HG02981 (cell line): Measurements from ENCODE around the gene TRPV3.
A peak's percentile ranks its signal among the peaks of the same experiment; 100 is the strongest.
"Not testable (repeated sequence)": the region's sequence is repeated elsewhere in the genome, so short reads cannot be mapped to it uniquely, and the experiment has no call there.

Experiments used
- ATAC-seq: cut with Tn5 transposase; IDR thresholded peaks from one replicate; pipeline ENCODE4 v1.9.1; 2021; ENCODE audit warnings: mild to moderate bottlenecking, moderate library complexity; ENCODE audit not compliant: unreplicated experiment

The TRPV3 gene

GRCh38 chr17:3557768-3558583, at the start of gene TRPV3:
TSS of gene TRPV3 (minus strand) at chr17:3557812. CDS start at chr17:3554850, 2,962 bp downstream.
- peak; percentile 31 for ATAC-seq

- no peak for ATAC-seq
Measured at GRCh38 chr17:3603870-3604259, 46.3 kb upstream of the TRPV3 start.

DNA sequence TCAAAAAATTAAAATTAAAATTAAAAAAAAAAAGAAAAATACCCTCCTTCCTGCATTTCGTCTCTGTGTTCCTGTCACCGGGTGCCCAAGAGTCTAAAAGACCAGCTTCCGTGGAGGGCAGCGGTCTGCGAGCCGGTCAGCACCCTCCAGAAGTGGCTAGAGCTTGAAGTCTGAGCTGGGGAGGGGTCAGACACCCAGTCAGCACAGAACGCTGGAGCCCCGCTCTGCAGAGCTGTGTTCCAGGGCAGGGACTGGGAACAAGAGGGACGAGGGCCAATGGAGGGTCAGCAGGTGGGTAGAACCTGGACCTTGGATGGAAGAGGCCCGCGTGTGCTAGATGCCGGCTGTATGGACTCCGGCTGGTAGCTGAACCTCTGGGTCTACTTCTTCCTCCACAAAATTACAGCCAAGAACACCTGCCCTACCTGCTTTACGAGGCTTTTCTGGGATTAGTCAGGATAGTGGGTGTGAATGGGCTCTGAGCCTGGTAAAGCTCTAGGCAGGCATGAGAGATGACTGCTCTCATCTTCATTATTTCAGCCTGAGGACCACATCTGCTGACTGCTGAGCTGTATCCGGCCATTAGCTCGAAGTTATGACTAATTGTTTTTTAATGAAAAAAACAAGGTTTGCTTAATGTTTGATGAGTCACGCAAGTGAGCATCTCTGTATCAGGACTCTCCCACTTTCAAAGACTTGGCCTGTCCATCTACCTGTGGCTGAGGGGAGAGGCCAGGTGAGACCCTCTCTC, 45.7 kb upstream of the TRPV3 start:
- ATAC-seq, result no peak

DNA sequence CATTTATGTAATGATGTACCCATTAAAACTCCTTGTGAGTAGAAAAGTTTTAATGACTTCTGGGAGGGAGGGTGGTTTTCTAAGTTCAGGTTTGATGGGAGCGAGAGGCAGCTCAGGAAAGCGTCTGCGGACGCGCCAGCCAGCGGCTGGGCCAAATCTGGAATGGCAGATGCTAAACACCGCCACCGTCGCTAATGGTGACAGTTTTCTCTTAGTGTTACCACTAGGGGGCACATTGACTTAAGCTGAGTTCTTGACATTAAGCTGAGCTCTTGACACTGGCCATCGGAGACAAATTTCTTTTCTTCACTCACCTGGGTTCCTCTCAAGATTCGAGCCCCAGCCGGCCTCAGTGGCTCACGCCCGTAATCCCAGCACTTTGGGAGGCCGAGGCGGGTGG, 44.9 kb upstream of the TRPV3 start:
- no peak for ATAC-seq

GRCh38 chr17:3600529-3601205, 43.1 kb upstream of the TRPV3 start:
- no peak for ATAC-seq

DNA sequence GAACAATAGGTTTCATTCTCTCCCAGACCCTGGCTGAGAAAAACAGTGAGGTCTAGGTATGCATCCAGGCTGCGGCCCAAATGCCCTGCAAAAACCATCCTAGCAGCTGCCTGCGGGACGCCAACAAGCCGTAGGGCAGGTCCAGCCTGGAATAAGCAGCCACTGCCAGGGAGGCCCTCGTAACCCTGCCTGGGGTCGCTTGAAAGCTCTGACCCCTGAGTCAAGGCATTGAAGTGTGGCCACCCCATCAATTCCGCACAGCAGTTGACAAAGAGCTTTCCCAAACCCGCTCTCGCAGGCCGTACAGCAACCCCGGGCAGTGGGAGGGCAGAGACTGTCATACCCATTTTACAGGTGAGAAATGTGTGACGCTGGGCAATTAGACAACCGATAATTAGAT, 40.5 kb upstream of the TRPV3 start:
- ATAC-seq, result no peak

DNA sequence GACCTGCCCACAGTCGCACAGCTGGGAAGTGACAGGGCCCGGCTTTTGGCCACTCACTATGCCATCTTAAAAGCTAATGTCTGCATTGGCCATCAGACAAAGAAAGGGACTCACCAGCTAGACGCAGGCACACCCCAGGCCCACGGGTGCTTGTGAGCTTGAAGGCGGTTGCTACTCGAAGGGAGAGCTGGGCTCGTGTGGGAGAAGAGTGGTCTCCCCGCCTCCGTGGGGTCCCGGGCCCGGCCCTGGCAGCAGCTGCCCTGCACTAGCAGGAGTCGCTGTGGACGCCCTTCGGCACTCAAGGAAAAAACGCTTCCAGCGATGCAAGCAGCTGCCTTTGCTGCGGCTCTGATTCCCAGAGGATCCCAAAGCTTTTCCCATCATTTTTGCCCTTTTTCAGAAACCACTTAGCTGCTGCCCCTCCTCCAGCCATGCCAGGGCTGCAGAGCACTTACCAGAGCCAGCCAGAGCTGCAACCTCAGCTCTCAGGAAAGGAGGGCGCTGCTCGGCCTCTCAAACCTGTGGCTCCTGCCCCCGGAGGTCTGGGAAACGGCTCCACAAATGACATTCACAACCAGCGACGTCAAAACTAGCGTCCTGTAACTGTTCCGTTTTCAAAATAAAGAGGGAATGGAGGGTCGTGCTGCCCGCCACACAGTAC, 39.3 kb upstream of the TRPV3 start:
- ATAC-seq, result no peak

GRCh38 chr17:3594976-3595375, 37.4 kb upstream of the TRPV3 start:
- ATAC-seq, result no peak

DNA sequence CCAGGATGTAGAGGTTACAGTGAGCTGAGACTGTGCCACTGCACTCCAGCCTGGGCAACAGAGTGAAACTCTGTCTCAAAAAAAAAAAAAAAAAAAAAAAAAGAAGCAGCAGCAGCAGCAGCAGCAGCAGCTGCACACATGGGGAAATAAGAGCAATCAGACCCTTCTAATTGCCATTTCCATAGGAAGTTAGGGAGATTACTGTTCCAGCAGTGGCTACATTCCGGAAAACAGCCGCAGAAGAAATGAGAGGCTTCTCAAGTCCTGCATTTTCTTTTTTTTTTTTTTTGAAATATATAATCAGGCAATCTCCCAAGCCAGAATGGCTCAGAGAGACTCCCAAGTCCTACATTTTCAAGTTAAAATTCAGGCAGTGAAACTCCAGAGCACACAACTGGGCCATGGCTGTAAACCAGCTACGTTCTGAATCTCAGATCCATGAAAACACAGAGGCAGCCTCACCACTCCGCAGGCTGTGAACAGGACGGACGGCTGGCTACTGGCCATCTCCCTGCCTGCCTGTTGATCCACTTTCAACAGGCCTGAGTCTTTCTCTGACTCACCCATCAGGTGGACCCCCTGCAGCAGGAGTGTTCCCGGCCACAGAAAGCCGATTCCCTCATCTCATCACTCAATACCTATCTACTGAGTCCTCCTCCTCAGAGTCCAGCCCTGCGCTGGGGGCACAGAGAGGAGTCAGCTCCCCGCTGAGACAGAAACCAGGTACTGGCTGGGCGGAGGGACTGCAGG, 36.6 kb upstream of the TRPV3 start:
- no peak for ATAC-seq

DNA sequence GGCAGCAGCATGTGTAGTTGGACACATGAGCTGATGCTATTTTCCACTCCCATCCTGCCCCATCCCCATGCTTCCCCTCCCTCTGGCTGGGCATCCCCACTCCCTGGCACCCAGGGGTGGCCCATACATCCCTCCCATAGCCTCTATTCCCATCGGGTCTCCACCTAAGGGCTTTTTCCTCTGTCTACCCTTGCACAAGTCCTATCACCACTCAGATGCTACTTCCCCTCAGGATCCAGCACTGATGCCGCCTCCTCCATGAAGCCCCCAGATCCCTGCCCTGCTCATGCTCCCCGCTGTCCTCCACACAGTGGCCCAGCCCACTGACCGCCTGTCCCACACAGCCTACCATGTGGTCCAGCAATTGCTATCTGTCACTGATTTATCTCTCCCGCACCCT, 35.8 kb upstream of the TRPV3 start:
- no peak for ATAC-seq

DNA sequence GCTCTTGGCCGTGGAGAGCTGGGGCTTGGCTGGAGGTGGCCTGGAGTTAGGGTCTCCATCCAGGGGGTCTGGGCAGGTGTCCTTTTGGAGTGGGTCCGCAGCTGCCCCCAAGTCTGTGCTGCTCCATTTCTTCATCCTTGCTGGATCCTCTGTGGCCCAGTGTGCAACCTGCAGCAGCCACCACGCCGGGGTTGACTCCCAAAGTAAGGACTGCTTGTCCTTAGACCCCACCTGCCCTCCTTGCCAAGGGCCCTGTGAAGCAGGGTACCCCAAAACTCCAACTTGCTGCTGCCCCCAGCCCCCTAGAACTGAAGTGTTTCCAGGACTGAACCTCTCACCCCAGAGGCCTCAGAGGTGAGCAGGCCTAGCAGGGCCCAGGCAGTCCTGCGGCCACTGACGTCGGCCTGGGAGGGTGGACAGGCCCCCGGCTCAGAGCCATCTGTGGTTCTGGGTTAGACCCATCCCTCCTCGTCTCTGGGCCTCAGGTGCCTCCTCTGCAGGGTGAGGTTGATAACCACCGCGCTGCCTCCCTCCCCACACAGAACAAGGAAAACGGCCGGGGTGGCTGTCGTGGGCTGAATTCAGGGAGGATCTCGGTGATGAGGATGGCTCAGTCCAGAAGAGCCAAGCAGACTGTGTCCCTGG, 34.7 kb upstream of the TRPV3 start:
- ATAC-seq, result no peak

GRCh38 chr17:3590768-3591167, 33.2 kb upstream of the TRPV3 start:
- no peak for ATAC-seq

- ATAC-seq, result no peak
Measured at GRCh38 chr17:3590231-3590630, 32.6 kb upstream of the TRPV3 start.

DNA sequence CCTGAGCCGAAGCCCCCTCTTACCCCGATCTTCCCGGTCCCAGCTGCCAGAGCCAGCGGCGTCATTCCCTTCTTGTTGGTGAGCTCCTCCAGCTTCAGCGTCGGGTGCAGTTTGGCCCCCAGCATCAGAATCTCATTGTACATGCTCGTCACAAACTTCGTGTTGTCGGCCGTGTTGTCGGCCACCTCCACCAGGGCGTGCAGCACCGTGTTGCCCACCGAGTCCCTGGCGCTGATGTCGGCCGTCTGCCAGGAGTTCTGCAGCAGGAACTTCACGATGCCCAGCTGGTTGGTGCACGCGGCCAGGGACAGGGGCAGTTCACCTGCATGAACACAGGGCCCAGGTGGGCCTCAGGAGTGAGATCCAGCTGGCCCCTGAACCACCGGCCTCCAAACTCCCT, 32.2 kb upstream of the TRPV3 start:
- no peak for ATAC-seq

DNA sequence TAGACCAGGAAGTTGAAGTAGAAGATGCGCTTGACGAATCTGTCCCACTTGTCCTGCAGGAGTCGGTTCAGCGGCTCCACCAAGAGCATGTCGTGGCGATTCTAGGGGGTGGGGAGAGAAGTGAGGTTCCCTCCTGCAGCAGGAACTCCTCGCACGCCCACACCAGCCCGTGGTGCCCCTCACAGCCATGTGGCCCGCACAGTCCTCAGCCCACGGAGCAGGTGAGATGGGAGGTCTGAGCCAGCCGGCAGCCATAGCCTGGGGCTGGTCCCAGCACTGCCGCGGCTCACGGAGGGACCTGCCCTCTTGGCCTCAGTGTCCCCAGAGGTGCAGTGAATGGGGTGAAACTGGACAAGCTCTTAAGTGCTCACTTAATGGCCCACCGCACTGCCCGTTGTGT, 28.2 kb upstream of the TRPV3 start:
- ATAC-seq, result no peak

GRCh38 chr17:3583456-3583855, 25.8 kb upstream of the TRPV3 start:
- ATAC-seq, result no peak

DNA sequence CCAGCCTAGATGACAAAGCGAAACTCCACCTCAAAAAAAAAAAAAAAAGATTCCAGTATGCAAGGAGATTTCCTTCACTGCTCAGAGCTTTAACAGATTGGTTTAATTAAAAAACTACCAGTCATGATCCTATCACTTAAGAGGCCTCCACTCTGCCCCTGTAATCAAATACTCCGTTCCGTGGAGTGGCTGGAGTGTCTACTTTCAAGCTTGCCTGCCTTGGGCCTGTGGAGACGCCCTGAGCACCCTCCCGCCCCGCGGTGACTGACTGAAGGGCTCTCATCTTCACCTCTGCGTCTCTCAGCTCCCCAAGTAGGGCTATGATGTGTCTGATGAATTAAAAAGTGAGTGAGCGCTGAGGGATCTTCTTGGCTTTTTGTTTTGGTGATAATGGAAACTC, 25.3 kb upstream of the TRPV3 start:
- ATAC-seq, result no peak

- ATAC-seq, result not testable (repeated sequence)
Measured at GRCh38 chr17:3578667-3579066, 21.1 kb upstream of the TRPV3 start.

- ATAC-seq, result no peak
Measured at GRCh38 chr17:3576970-3577369, 19.4 kb upstream of the TRPV3 start.

GRCh38 chr17:3575511-3575910, 17.9 kb upstream of the TRPV3 start:
- no peak for ATAC-seq
